K562 (cell line): ENCODE measurements around the gene PRRC2A. TPM values are rescaled to one million over a fixed set of nuclear protein-coding genes. Genes with fewer than 3 reads are reported as not detected.
A peak's percentile ranks its signal among the peaks of the same experiment; 100 is the strongest.

Experiments
- AFF1 ChIP-seq, 2 experiments: fragments of 450-650 bp; IDR thresholded peaks; 2 replicates each; pipeline ENCODE4 v1.6.1; 2018; ENCODE audit warnings: mild to moderate bottlenecking in 2 of 2, low read depth in 1 of 2; ENCODE audit not compliant: partially characterized antibody in 2 of 2
- ARID3B ChIP-seq: fragments of 250-450 bp; sonication (Bioruptor Pico); IDR thresholded peaks from 2 replicates; pipeline ENCODE4 v1.4.0; 2020; ENCODE audit warnings: borderline replicate concordance
- ATF7 ChIP-seq: fragments of 450-650 bp; IDR thresholded peaks from 2 replicates; pipeline ENCODE4 v1.7.1; 2014; ENCODE audit warnings: mild to moderate bottlenecking, moderate library complexity
- BRD4 ChIP-seq: fragments of 200-600 bp; sonication (generic); IDR thresholded peaks from 2 replicates; pipeline ENCODE4 v1.6.1; 2017; ENCODE audit warnings: inconsistent platforms
- KAT8 ChIP-seq: fragments of 450-650 bp; IDR thresholded peaks from 2 replicates; pipeline ENCODE4 v1.6.1; 2016; ENCODE audit warnings: low read depth, mild to moderate bottlenecking
- KDM4B ChIP-seq, 2 experiments: fragments of 450-650 bp in 1 of 2; sonication (generic) in 1 of 2; IDR thresholded peaks; 2 replicates each; pipeline ENCODE4 v1.6.1; 2016 to 2017; ENCODE audit warnings: borderline replicate concordance in 2 of 2, antibody characterized with exemption in 1 of 2, low read depth in 1 of 2, mild to moderate bottlenecking in 1 of 2
- MEF2D ChIP-seq: conservative IDR thresholded peaks from 2 replicates; pipeline ENCODE4 v1.6.1; 2016; ENCODE audit warnings: low read depth, missing genetic modification characterization, missing compliant biosample characterization
- MIER1 ChIP-seq: fragments of 450-650 bp; IDR thresholded peaks from 2 replicates; pipeline ENCODE4 v1.6.1; 2016; ENCODE audit warnings: antibody characterized with exemption, mild to moderate bottlenecking, low read depth
- NKRF ChIP-seq: fragments of 450-650 bp; IDR thresholded peaks from 2 replicates; pipeline ENCODE4 v1.6.1; 2016; ENCODE audit warnings: borderline replicate concordance
- RUNX1 ChIP-seq: sonication (generic); IDR thresholded peaks from 2 replicates; pipeline ENCODE4 v1.6.1; 2016; ENCODE audit warnings: antibody characterized with exemption, low read depth
- SNRNP70 ChIP-seq: fragments of 200-400 bp; formaldehyde crosslinking; optimal IDR thresholded peaks from 2 replicates; pipeline ENCODE3; 2017; ENCODE audit warnings: low read depth, low read length
- TFAM ChIP-seq: fragments of 250-450 bp; sonication (Bioruptor Pico); conservative IDR thresholded peaks from 2 replicates; pipeline ENCODE4 v1.5.0; 2021; ENCODE audit warnings: mild to moderate bottlenecking, moderate library complexity
- ZBTB33 ChIP-seq: sonication (generic); formaldehyde crosslinking; IDR thresholded peaks from 2 replicates; pipeline ENCODE4 v1.8.1; 2023; ENCODE audit warnings: mild to moderate bottlenecking, missing genetic modification reagents
- ZNF217 ChIP-seq: sonication (generic); formaldehyde crosslinking; IDR thresholded peaks from 2 replicates; pipeline ENCODE4 v1.8.0; 2022; ENCODE audit warnings: mild to moderate bottlenecking, missing genetic modification reagents
- ZNF507 ChIP-seq: conservative IDR thresholded peaks from 2 replicates; pipeline ENCODE4 v1.6.1; 2017; ENCODE audit warnings: missing genetic modification characterization, missing compliant biosample characterization
- ZNF589 ChIP-seq: fragments of 200-800 bp; sonication (Bioruptor generic); IDR thresholded peaks from 2 replicates; pipeline ENCODE4 v1.6.1; 2016; ENCODE audit warnings: low read depth, missing genetic modification characterization, missing compliant biosample characterization
- polyA plus RNA-seq, 8 experiments: library from polyadenylated mRNA; depleted of rRNA in 4 of 8; stranded (reverse) in 5 of 8; unstranded in 3 of 8; fragments of >200 nt; fragmentation: Nextera tagmentation in 2 of 8; fragmentation: Illumina TruSeq in 1 of 8; extraction: Ambion mirVana in 2 of 8; extraction: Trizol in 1 of 8; gene quantifications; 2 replicates each; pipeline versions ENCODE4 v1.2.1 to v1.2.3, GENCODE V29; 2011 to 2014; ENCODE audit warnings: inconsistent platforms in 1 of 8, missing spikeins in 1 of 8
- total RNA-seq, 7 experiments: library from RNA; depleted of rRNA in 6 of 7; stranded (reverse); fragments of >200 nt in 6 of 7; fragmentation: Illumina TruSeq in 2 of 7; extraction: Trizol in 2 of 7; gene quantifications; 2 replicates each; pipeline versions ENCODE4 v1.2.1 to v1.2.3, GENCODE V29; 2011 to 2021; ENCODE audit warnings: low replicate concordance in 1 of 7

PRRC2A gene
- total and polyA plus RNA-seq, 9 of the 15 experiments (the other 6 are each of a cell fraction or from before 2014, with no cell fraction given): 1.0 to 332 (median 63.0) TPM

GRCh38 chr6:31651602-31652191 is 31.2 kb downstream of the PRRC2A start (continued):
- no peak for TF ChIP-seq TFAM (CRISPR knock-in tag)
- no peak for TF ChIP-seq ARID3B
- TF ChIP-seq BRD4: 0 out of 2 replicates have a peak, but pooled peaks have one; percentile 1
- TF ChIP-seq NKRF: no peak
- no peak for TF ChIP-seq ZBTB33 (CRISPR knock-in tag)
- no peak for TF ChIP-seq KAT8
- TF ChIP-seq RUNX1: no peak
- TF ChIP-seq AFF1 (IDR thresholded peaks at IDR 0.05; ENCODE audit: low read depth in 1 of 2, partially characterized antibody in 2 of 2): no peak
- TF ChIP-seq MEF2D: no peak
- no peak for TF ChIP-seq ZNF507 (tag)
- no peak for TF ChIP-seq SNRNP70
- no peak for TF ChIP-seq MIER1
- TF ChIP-seq KDM4B (IDR thresholded peaks at IDR 0.05; ENCODE audit: borderline replicate concordance in 2 of 2, low read depth in 1 of 2): no peak
- TF ChIP-seq ZNF217 (CRISPR knock-in tag): no peak
- 0 out of 2 replicates have a peak, but pooled peaks have one; percentile 19 for TF ChIP-seq ZNF589 (CRISPR knock-in tag)
- no peak for TF ChIP-seq ATF7
